Urinary bladder (tissue), 4 donors: ENCODE data around the gene RPS6KL1. TPM values are rescaled to one million over a fixed set of nuclear protein-coding genes. Genes with fewer than 3 reads are reported as not detected.

Experiments
- DNase-seq: peaks from one replicate; pipeline ENCODE4 v3.0.0-alpha.2; 2015; ENCODE audit errors: extremely low spot score
- H3K27ac ChIP-seq: one replicate; pipeline ENCODE4 v1.5.1; 2013; ENCODE audit warnings: low read depth, mild to moderate bottlenecking, moderate library complexity
- H3K36me3 ChIP-seq: one replicate; pipeline ENCODE4 v1.6.1; 2013; ENCODE audit warnings: mild to moderate bottlenecking, moderate library complexity; ENCODE audit not compliant: insufficient read depth
- H3K4me1 ChIP-seq: one replicate; pipeline ENCODE4 v1.6.1; 2013; ENCODE audit warnings: mild to moderate bottlenecking, moderate library complexity; ENCODE audit not compliant: insufficient read depth
- H3K4me3 ChIP-seq: one replicate; pipeline ENCODE4 v1.5.1; 2013; ENCODE audit warnings: low read depth, low read length
- WGBS: extraction: QIAGEN DNeasy Blood & Tissue Kit; methylation state at CpG from one replicate; pipeline ENCODE4 v1.1.7; 2013; 5-methylcytosine and 5-hydroxymethylcytosine counted together
- polyA plus RNA-seq: library from polyadenylated mRNA; stranded (reverse); fragments of 200-250 nt; gene quantifications from one replicate; pipeline ENCODE4 v1.2.3, GENCODE V29; 2013
- total RNA-seq: library from RNA; depleted of rRNA; stranded (reverse); fragments of >200 nt; gene quantifications from one replicate; pipeline ENCODE4 v1.2.3, GENCODE V29; 2014
- donor health status: healthy with polysubstance abuse.
- donor health status: healthy.

RPS6KL1 gene
- total and polyA plus RNA-seq, 2 donors: 2.4 to 3.7 TPM

- Histone ChIP-seq H3K27ac (no peak overlapping the region), H3K4me1 (no peaks in the 10 kb centered on the region), H3K36me3 (no peaks in the 10 kb centered on the region), H3K4me3 (no peak overlapping the region)
- WGBS: 79% methylated on average over 9 of the region's 9 CpGs
- DNase-seq: no peak
Observed at GRCh38 chr14:74908861-74909341, 14.2 kb downstream of the RPS6KL1 start.

GRCh38 chr14:74907744-74908143 is 15.3 kb downstream of the RPS6KL1 start:
- 29% methylated on average over 6 of the region's 6 CpGs for WGBS
- Histone ChIP-seq H3K27ac (no peak overlapping the region), H3K4me1 (no peaks in the 10 kb centered on the region), H3K4me3 (no peak overlapping the region), H3K36me3 (peaks cover 5% of the 10 kb centered on the region)
- no peak for DNase-seq

GRCh38 chr14:74906925-74907521 is 16.0 kb downstream of the RPS6KL1 start:
- no peak overlapping the region for H3K4me3 ChIP-seq
- H3K27ac ChIP-seq: no peak overlapping the region
- no peak for DNase-seq
- 81% methylated on average over 12 of the region's 12 CpGs for WGBS
- H3K4me1 ChIP-seq: no peaks in the 10 kb centered on the region
- H3K36me3 ChIP-seq: peaks cover 5% of the 10 kb centered on the region

GRCh38 chr14:74905595-74906142 is 17.4 kb downstream of the RPS6KL1 start:
- Histone ChIP-seq H3K4me1 (no peaks in the 10 kb centered on the region), H3K27ac (no peak overlapping the region), H3K36me3 (peaks cover 8% of the 10 kb centered on the region), H3K4me3 (no peak overlapping the region)
- 46% methylated on average over 14 of the region's 14 CpGs for WGBS
- no peak for DNase-seq

GRCh38 chr14:74904635-74905503 is 18.2 kb downstream of the RPS6KL1 start:
- no peaks in the 10 kb centered on the region for H3K4me1 ChIP-seq
- WGBS: 78% methylated on average over 6 of the region's 6 CpGs
- H3K27ac ChIP-seq: no peak overlapping the region
- peaks cover 10% of the 10 kb centered on the region for H3K36me3 ChIP-seq
- no peak for DNase-seq
- no peak overlapping the region for H3K4me3 ChIP-seq

GRCh38 chr14:74902941-74903705 is 19.9 kb downstream of the RPS6KL1 start:
- Histone ChIP-seq H3K4me3 (no peak overlapping the region), H3K36me3 (peaks cover 14% of the 10 kb centered on the region), H3K4me1 (no peaks in the 10 kb centered on the region), H3K27ac (no peak overlapping the region)
- 68% methylated on average over 10 of the region's 10 CpGs for WGBS
- DNase-seq: no peak

GRCh38 chr14:74898694-74899093 is 24.4 kb downstream of the RPS6KL1 start:
- no peak overlapping the region for H3K4me3 ChIP-seq
- WGBS: 84% methylated on average over 5 of the region's 5 CpGs
- H3K36me3 ChIP-seq: peaks cover 17% of the 10 kb centered on the region
- no peak for DNase-seq
- H3K27ac ChIP-seq: no peak overlapping the region
- no peaks in the 10 kb centered on the region for H3K4me1 ChIP-seq

- no peak for DNase-seq
- H3K36me3 ChIP-seq: peaks cover 21% of the 10 kb centered on the region
- no peak overlapping the region for H3K27ac ChIP-seq
- H3K4me1 ChIP-seq: no peaks in the 10 kb centered on the region
- no peak overlapping the region for H3K4me3 ChIP-seq
- 92% methylated on average over 2 of the region's 2 CpGs for WGBS
Observed at GRCh38 chr14:74898083-74898482, 25.0 kb downstream of the RPS6KL1 start.

GRCh38 chr14:74897642-74898041 is 25.4 kb downstream of the RPS6KL1 start:
- Histone ChIP-seq H3K27ac (no peak overlapping the region), H3K36me3 (peaks cover 20% of the 10 kb centered on the region), H3K4me3 (no peak overlapping the region), H3K4me1 (no peaks in the 10 kb centered on the region)
- WGBS: 82% methylated on average over 4 of the region's 4 CpGs
- no peak for DNase-seq

- no peak for DNase-seq
- Histone ChIP-seq H3K4me3 (no peak overlapping the region), H3K27ac (no peak overlapping the region), H3K4me1 (no peaks in the 10 kb centered on the region), H3K36me3 (peaks cover 19% of the 10 kb centered on the region)
- WGBS: 95% methylated on average over 3 of the region's 3 CpGs
Observed at GRCh38 chr14:74896400-74896799, 26.7 kb downstream of the RPS6KL1 start.

- no peak overlapping the region for H3K4me3 ChIP-seq
- WGBS: 82% methylated on average over 4 of the region's 4 CpGs
- H3K36me3 ChIP-seq: peaks cover 22% of the 10 kb centered on the region
- no peak for DNase-seq
- H3K27ac ChIP-seq: no peak overlapping the region
- H3K4me1 ChIP-seq: no peaks in the 10 kb centered on the region
Observed at GRCh38 chr14:74893614-74894091, 29.4 kb downstream of the RPS6KL1 start.

- 79% methylated on average over 5 of the region's 5 CpGs for WGBS
- peaks cover 17% of the 10 kb centered on the region for H3K36me3 ChIP-seq
- H3K4me1 ChIP-seq: no peaks in the 10 kb centered on the region
- H3K27ac ChIP-seq: no peak overlapping the region
- H3K4me3 ChIP-seq: no peak overlapping the region
- no peak for DNase-seq
Observed at GRCh38 chr14:74892745-74893144, 30.3 kb downstream of the RPS6KL1 start.

- 89% methylated on average over 6 of the region's 6 CpGs for WGBS
- Histone ChIP-seq H3K4me3 (no peak overlapping the region), H3K36me3 (peaks cover 17% of the 10 kb centered on the region), H3K4me1 (no peaks in the 10 kb centered on the region), H3K27ac (no peak overlapping the region)
- DNase-seq: no peak
Observed at GRCh38 chr14:74891870-74892269, 31.2 kb downstream of the RPS6KL1 start.
